GM23338 (cell line): Measurements from ENCODE around the gene HSPA1B.

Experiments used
- CREB1 ChIP-seq: fragments of 250-450 bp; sonication (Bioruptor Pico); IDR thresholded peaks from 2 replicates; pipeline ENCODE4 v1.5.0; 2020; ENCODE audit warnings: low read depth, mild to moderate bottlenecking, moderate library complexity
- CTCF ChIP-seq, 2 experiments: fragments of 200-600 bp in 1 of 2; sonication (generic) in 1 of 2; conservative IDR thresholded peaks; 2 replicates each; pipeline versions ENCODE4 v1.5.1 to v1.6.1; 2016 to 2017; ENCODE audit warnings: antibody characterized with exemption in 2 of 2, low read depth in 2 of 2, mild to moderate bottlenecking in 2 of 2, moderate library complexity in 1 of 2
- EZH2 ChIP-seq: fragments of 200-600 bp; sonication (generic); IDR thresholded peaks from one replicate; pipeline ENCODE4 v1.8.0; 2017; ENCODE audit warnings: antibody characterized with exemption, mild to moderate bottlenecking, low read depth; ENCODE audit not compliant: unreplicated experiment
- EZH2phosphoT487 ChIP-seq: fragments of 200-600 bp; sonication (generic); IDR thresholded peaks from one replicate; pipeline ENCODE4 v1.8.1; 2018; ENCODE audit warnings: antibody characterized with exemption; ENCODE audit not compliant: unreplicated experiment
- JUNB ChIP-seq: IDR thresholded peaks from one replicate; pipeline ENCODE4 v1.6.1; 2016; ENCODE audit warnings: antibody characterized with exemption; ENCODE audit not compliant: unreplicated experiment
- POLR2AphosphoS5 ChIP-seq: IDR thresholded peaks from 2 replicates; pipeline ENCODE4 v1.6.1; 2016; ENCODE audit warnings: antibody characterized with exemption, low read depth
- REST ChIP-seq: IDR thresholded peaks from one replicate; pipeline ENCODE4 v1.6.1; 2018; ENCODE audit warnings: antibody characterized with exemption; ENCODE audit not compliant: unreplicated experiment
- TF ChIP-seq, protein P1 (sequence below): IDR thresholded peaks from 2 replicates; pipeline ENCODE4 v1.6.1; 2016; ENCODE audit warnings: antibody characterized with exemption

GRCh38 chr6:31861919-31862343, 34.4 kb downstream of the HSPA1B start:
- TF ChIP-seq CTCF (conservative IDR thresholded peaks at IDR 0.05; ENCODE audit: low read depth in 2 of 2), result no peak
- TF ChIP-seq REST, result no peak
- no peak for TF ChIP-seq POLR2AphosphoS5
- TF ChIP-seq EZH2, result no peak
- TF ChIP-seq JUNB, result no peak
- no peak for TF ChIP-seq CREB1 (CRISPR knock-in tag)
- TF ChIP-seq, protein P1, sequence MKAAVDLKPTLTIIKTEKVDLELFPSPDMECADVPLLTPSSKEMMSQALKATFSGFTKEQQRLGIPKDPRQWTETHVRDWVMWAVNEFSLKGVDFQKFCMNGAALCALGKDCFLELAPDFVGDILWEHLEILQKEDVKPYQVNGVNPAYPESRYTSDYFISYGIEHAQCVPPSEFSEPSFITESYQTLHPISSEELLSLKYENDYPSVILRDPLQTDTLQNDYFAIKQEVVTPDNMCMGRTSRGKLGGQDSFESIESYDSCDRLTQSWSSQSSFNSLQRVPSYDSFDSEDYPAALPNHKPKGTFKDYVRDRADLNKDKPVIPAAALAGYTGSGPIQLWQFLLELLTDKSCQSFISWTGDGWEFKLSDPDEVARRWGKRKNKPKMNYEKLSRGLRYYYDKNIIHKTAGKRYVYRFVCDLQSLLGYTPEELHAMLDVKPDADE, result no peak
- TF ChIP-seq EZH2phosphoT487, result no peak
